GM12878 (cell line): ENCODE measurements around the gene CEP131. TPM values are rescaled to one million over a fixed set of nuclear protein-coding genes. Genes with fewer than 3 reads are reported as not detected.

Source experiments
- ATAC-seq: fragments of 200-7000 bp; cut with Tn5 transposase; 3 replicates; pipeline ENCODE4 v1.9.1; 2020; ENCODE audit warnings: mild to moderate bottlenecking, moderate library complexity
- BruUV-seq: library from RNA; stranded (reverse); fragments of 400-500 nt; replicated peaks from 2 replicates; lab custom pipeline; 2021; lab: Mats Ljungman, UMichigan
- CTCF ChIA-PET: fragments of 300-600 bp; sonication (Branson Sonifier 250); formaldehyde crosslinking; extraction: SDS; loops from one replicate; lab custom pipeline; 2021; ENCODE audit warnings: inconsistent platforms; lab: Yijun Ruan, JAX
- POLR2A ChIA-PET: fragments of 350-600 bp; formaldehyde crosslinking; extraction: SDS; loops from one replicate; lab custom pipeline; 2021; ENCODE audit warnings: inconsistent platforms; lab: Charles Lee
- RAD21 ChIA-PET: fragments of 300-600 bp; sonication (Branson Sonifier 250); formaldehyde crosslinking; loops from one replicate; lab custom pipeline; 2023; ENCODE audit warnings: antibody characterized with exemption; ENCODE audit not compliant: unreplicated experiment; lab: Charles Lee
- SMC1A ChIA-PET: fragments of 300-600 bp; sonication (Branson Sonifier 250); formaldehyde crosslinking; loops from one replicate; lab custom pipeline; 2023; ENCODE audit not compliant: unreplicated experiment, uncharacterized antibody; lab: Charles Lee
- DNase-seq: peaks from one replicate; pipeline ENCODE4 v3.0.0-alpha.2; 2011; ENCODE audit warnings: low read depth, low spot score
- FAIRE-seq: peaks from 3 replicates; lab custom pipeline; 2011; peaks lifted over from hg19 to GRCh38; lab: Jason Lieb, UNC
- H2AFZ ChIP-seq: 2 replicates; pipeline ENCODE4 v1.6.0; 2011; ENCODE audit warnings: low read depth, low read length, control low read depth; ENCODE audit not compliant: control insufficient read depth
- H3K27ac ChIP-seq: 2 replicates; pipeline ENCODE4 v1.5.1; 2011; ENCODE audit warnings: control low read depth; ENCODE audit not compliant: control insufficient read depth, insufficient read depth
- H3K27me3 ChIP-seq, 2 experiments: replicated peaks in 1 of 2; 2 replicates each; pipeline versions ENCODE4 v1.6.0 to v1.6.1; 2011; ENCODE audit warnings: low read length in 1 of 2; ENCODE audit not compliant: control insufficient read depth in 2 of 2, insufficient read depth in 2 of 2
- H3K36me3 ChIP-seq, 2 experiments: 2 replicates each; pipeline ENCODE4 v1.5.1; 2011; ENCODE audit warnings: low read length in 1 of 2; ENCODE audit not compliant: control insufficient read depth in 2 of 2, insufficient read depth in 2 of 2
- H3K4me1 ChIP-seq: 2 replicates; pipeline ENCODE4 v1.6.1; 2011; ENCODE audit warnings: mild to moderate bottlenecking, low read length, moderate library complexity, mixed read lengths; ENCODE audit not compliant: control insufficient read depth, insufficient read depth
- H3K4me2 ChIP-seq: 2 replicates; pipeline ENCODE4 v1.6.0; 2011; ENCODE audit warnings: control low read depth; ENCODE audit not compliant: control insufficient read depth, insufficient read depth
- H3K4me3 ChIP-seq: fragments of 200-600 bp; sonication (generic); 2 replicates; pipeline ENCODE4 v1.5.1; 2016
- H3K79me2 ChIP-seq: 2 replicates; pipeline ENCODE4 v1.6.0; 2011; ENCODE audit warnings: low read length; ENCODE audit not compliant: control insufficient read depth, insufficient read depth
- H3K9ac ChIP-seq: 2 replicates; pipeline ENCODE4 v1.8.0; 2011; ENCODE audit warnings: low read length, control low read depth, mixed read lengths; ENCODE audit not compliant: control insufficient read depth, insufficient read depth
- H3K9me3 ChIP-seq: replicated peaks from 3 replicates; pipeline ENCODE4 v1.5.1; 2011; ENCODE audit warnings: mild to moderate bottlenecking, low read length; ENCODE audit not compliant: control insufficient read depth, insufficient read depth
- H4K20me1 ChIP-seq: 2 replicates; pipeline ENCODE4 v1.6.0; 2011; ENCODE audit not compliant: control insufficient read depth, insufficient read depth
- CBX3 ChIP-seq: fragments of 200-600 bp; sonication (generic); IDR thresholded peaks from 2 replicates; pipeline ENCODE4 v1.6.1; 2016; ENCODE audit warnings: low read depth, borderline replicate concordance
- KAT2A ChIP-seq: conservative IDR thresholded peaks from 2 replicates; pipeline ENCODE4 v1.6.1; 2011; ENCODE audit warnings: low read depth, low read length; ENCODE audit not compliant: control insufficient read depth
- LARP7 ChIP-seq: fragments of 450-650 bp; IDR thresholded peaks from 2 replicates; pipeline ENCODE4 v1.6.1; 2017; ENCODE audit warnings: mild to moderate bottlenecking
- SIN3A ChIP-seq: IDR thresholded peaks from 2 replicates; pipeline ENCODE4 v1.6.1; 2012; ENCODE audit warnings: low read depth, low read length, improper control_type of control experiment
- TBL1XR1 ChIP-seq: IDR thresholded peaks from 2 replicates; pipeline ENCODE4 v1.6.1; 2012; ENCODE audit warnings: low read depth, low read length, improper control_type of control experiment
- TCF7 ChIP-seq: IDR thresholded peaks from 2 replicates; pipeline ENCODE4 v1.6.1; 2014; ENCODE audit warnings: antibody characterized with exemption, borderline replicate concordance
- YBX1 ChIP-seq: fragments of 450-650 bp; IDR thresholded peaks from 2 replicates; pipeline ENCODE4 v1.6.1; 2016; ENCODE audit warnings: antibody characterized with exemption
- WGBS: methylation state at CpG from one replicate; pipeline ENCODE4 v1.1.6; 2016; ENCODE audit warnings: low lambda C conversion rate; ENCODE audit not compliant: insufficient replicate concordance, insufficient coverage; ENCODE audit errors: missing lambda C conversion rate; 5-methylcytosine and 5-hydroxymethylcytosine counted together
- in situ Hi-C: fragments of 300-500 bp; cut with MboI; formaldehyde crosslinking; loops from 9 replicates; pipeline ENCODE4 v1.14.3; 2018; ENCODE audit warnings: mixed read lengths
- intact Hi-C: fragments of 100-400 bp; cut with micrococcal nuclease; formaldehyde crosslinking; loops from one replicate; pipeline ENCODE4 v1.14.2; 2022; ENCODE audit not compliant: unreplicated experiment
- polyA plus RNA-seq, 11 experiments: library from polyadenylated mRNA; depleted of rRNA in 4 of 11; unstranded in 6 of 11; stranded (reverse) in 5 of 11; fragments of >200 nt; fragmentation: Nextera tagmentation in 4 of 11; fragmentation: Illumina TruSeq in 1 of 11; extraction: Ambion mirVana in 4 of 11; extraction: Trizol in 1 of 11; gene quantifications; 1 replicate in 1 of 11; 2 replicates in 10 of 11; pipeline versions ENCODE4 v1.2.1 to v1.2.3, GENCODE V29; 2011 to 2016; ENCODE audit warnings: inconsistent platforms in 2 of 11, missing spikeins in 2 of 11, low read depth in 1 of 11
- total RNA-seq, 4 experiments: library from RNA; depleted of rRNA in 3 of 4; stranded (reverse); fragments of >200 nt in 3 of 4; fragmentation: Illumina TruSeq in 1 of 4; extraction: Trizol in 1 of 4; gene quantifications; 2 replicates each; pipeline versions ENCODE4 v1.2.1 to v1.2.3, GENCODE V29; 2013 to 2021
- TF ChIP-seq, protein P1 (sequence below): IDR thresholded peaks from 2 replicates; pipeline ENCODE4 v1.6.1; 2012; ENCODE audit warnings: low read depth, low read length, improper control_type of control experiment
- TF ChIP-seq, protein P2 (sequence below): fragments of 450-650 bp; IDR thresholded peaks from 2 replicates; pipeline ENCODE4 v1.6.1; 2017; ENCODE audit warnings: mild to moderate bottlenecking, moderate library complexity
- TF ChIP-seq, protein P3 (sequence below): IDR thresholded peaks from 2 replicates; pipeline ENCODE4 v1.6.1; 2012; ENCODE audit warnings: low read depth, low read length, improper control_type of control experiment
- TF ChIP-seq, protein P4 (sequence below): fragments of 450-650 bp; IDR thresholded peaks from 2 replicates; pipeline ENCODE4 v1.6.1; 2016; ENCODE audit warnings: mild to moderate bottlenecking
- TF ChIP-seq, protein P5 (sequence below): fragments of 450-650 bp; IDR thresholded peaks from 2 replicates; pipeline ENCODE4 v1.6.1; 2018; ENCODE audit warnings: mild to moderate bottlenecking, low read depth, moderate library complexity; ENCODE audit not compliant: partially characterized antibody

CEP131 gene
- total and polyA plus RNA-seq, 10 of the 15 experiments (the other 5 are each of a cell fraction or from before 2014, with no cell fraction given) = 0.05 to 17.3 (median 6.7) TPM

DNA sequence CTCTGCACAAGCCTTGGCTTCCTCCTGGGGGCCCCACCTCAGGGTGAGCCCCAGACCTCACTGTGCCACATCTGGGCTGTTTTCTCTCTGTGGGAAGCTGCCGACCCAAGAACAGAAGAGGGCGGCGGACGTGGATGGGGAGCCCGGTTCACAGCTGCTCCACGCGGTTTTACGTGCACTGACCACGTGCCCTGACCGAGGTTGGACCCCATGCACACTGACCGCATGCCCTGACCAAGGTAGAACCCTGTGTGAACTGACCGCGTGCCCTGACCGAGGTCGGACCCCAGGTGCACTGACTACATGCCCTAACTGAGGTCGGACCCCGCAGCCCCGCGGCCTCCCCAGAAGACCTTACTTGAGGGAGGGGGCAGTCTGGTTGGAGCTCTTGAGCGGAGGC lies 19.6 kb downstream of the CEP131 start:
- RAD21 ChIA-PET = no interaction called here
- H3K4me2 ChIP-seq = no peak overlapping the region
- no peaks in the 10 kb centered on the region for H3K9me3 ChIP-seq
- in situ Hi-C loops = no loop called here
- FAIRE-seq (no peak), DNase-seq (no peak)
- no TSS peak for BruUV-seq
- CTCF ChIA-PET = no interaction called here
- H3K36me3 ChIP-seq = peaks cover 4 to 11% of the 10 kb centered on the region in 2 experiments; a peak in 2 of 4 replicates
- no peak overlapping the region for H3K27ac ChIP-seq
- 95% methylated on average over 20 of the region's 20 CpGs for WGBS
- SMC1A ChIA-PET = no interaction called here
- no peak overlapping the region for H3K4me3 ChIP-seq
- H3K4me1 ChIP-seq = no peaks in the 10 kb centered on the region
- no peak overlapping the region for H2AFZ ChIP-seq
- intact Hi-C loops = no loop called here
- H3K9ac ChIP-seq = no peak overlapping the region
- no peaks in the 10 kb centered on the region for H4K20me1 ChIP-seq
- POLR2A ChIA-PET = no interaction called here
- no peaks in the 10 kb centered on the region for H3K79me2 ChIP-seq
- no peaks in the 10 kb centered on the region for H3K27me3 ChIP-seq
- no peak for TF ChIP-seq LARP7
- TF ChIP-seq, protein P1, sequence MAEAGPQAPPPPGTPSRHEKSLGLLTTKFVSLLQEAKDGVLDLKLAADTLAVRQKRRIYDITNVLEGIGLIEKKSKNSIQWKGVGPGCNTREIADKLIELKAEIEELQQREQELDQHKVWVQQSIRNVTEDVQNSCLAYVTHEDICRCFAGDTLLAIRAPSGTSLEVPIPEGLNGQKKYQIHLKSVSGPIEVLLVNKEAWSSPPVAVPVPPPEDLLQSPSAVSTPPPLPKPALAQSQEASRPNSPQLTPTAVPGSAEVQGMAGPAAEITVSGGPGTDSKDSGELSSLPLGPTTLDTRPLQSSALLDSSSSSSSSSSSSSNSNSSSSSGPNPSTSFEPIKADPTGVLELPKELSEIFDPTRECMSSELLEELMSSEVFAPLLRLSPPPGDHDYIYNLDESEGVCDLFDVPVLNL = no peak
- TF ChIP-seq, protein P2, sequence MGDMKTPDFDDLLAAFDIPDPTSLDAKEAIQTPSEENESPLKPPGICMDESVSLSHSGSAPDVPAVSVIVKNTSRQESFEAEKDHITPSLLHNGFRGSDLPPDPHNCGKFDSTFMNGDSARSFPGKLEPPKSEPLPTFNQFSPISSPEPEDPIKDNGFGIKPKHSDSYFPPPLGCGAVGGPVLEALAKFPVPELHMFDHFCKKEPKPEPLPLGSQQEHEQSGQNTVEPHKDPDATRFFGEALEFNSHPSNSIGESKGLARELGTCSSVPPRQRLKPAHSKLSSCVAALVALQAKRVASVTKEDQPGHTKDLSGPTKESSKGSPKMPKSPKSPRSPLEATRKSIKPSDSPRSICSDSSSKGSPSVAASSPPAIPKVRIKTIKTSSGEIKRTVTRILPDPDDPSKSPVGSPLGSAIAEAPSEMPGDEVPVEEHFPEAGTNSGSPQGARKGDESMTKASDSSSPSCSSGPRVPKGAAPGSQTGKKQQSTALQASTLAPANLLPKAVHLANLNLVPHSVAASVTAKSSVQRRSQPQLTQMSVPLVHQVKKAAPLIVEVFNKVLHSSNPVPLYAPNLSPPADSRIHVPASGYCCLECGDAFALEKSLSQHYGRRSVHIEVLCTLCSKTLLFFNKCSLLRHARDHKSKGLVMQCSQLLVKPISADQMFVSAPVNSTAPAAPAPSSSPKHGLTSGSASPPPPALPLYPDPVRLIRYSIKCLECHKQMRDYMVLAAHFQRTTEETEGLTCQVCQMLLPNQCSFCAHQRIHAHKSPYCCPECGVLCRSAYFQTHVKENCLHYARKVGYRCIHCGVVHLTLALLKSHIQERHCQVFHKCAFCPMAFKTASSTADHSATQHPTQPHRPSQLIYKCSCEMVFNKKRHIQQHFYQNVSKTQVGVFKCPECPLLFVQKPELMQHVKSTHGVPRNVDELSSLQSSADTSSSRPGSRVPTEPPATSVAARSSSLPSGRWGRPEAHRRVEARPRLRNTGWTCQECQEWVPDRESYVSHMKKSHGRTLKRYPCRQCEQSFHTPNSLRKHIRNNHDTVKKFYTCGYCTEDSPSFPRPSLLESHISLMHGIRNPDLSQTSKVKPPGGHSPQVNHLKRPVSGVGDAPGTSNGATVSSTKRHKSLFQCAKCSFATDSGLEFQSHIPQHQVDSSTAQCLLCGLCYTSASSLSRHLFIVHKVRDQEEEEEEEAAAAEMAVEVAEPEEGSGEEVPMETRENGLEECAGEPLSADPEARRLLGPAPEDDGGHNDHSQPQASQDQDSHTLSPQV = no peak
- no peak for TF ChIP-seq YBX1
- no peak for TF ChIP-seq SIN3A
- TF ChIP-seq TCF7 = no peak
- TF ChIP-seq, protein P3, sequence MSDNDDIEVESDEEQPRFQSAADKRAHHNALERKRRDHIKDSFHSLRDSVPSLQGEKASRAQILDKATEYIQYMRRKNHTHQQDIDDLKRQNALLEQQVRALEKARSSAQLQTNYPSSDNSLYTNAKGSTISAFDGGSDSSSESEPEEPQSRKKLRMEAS = no peak
- TF ChIP-seq, protein P4, sequence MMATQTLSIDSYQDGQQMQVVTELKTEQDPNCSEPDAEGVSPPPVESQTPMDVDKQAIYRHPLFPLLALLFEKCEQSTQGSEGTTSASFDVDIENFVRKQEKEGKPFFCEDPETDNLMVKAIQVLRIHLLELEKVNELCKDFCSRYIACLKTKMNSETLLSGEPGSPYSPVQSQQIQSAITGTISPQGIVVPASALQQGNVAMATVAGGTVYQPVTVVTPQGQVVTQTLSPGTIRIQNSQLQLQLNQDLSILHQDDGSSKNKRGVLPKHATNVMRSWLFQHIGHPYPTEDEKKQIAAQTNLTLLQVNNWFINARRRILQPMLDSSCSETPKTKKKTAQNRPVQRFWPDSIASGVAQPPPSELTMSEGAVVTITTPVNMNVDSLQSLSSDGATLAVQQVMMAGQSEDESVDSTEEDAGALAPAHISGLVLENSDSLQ = no peak
- no peak for TF ChIP-seq CBX3
- TF ChIP-seq TBL1XR1 = no peak
- TF ChIP-seq, protein P5, sequence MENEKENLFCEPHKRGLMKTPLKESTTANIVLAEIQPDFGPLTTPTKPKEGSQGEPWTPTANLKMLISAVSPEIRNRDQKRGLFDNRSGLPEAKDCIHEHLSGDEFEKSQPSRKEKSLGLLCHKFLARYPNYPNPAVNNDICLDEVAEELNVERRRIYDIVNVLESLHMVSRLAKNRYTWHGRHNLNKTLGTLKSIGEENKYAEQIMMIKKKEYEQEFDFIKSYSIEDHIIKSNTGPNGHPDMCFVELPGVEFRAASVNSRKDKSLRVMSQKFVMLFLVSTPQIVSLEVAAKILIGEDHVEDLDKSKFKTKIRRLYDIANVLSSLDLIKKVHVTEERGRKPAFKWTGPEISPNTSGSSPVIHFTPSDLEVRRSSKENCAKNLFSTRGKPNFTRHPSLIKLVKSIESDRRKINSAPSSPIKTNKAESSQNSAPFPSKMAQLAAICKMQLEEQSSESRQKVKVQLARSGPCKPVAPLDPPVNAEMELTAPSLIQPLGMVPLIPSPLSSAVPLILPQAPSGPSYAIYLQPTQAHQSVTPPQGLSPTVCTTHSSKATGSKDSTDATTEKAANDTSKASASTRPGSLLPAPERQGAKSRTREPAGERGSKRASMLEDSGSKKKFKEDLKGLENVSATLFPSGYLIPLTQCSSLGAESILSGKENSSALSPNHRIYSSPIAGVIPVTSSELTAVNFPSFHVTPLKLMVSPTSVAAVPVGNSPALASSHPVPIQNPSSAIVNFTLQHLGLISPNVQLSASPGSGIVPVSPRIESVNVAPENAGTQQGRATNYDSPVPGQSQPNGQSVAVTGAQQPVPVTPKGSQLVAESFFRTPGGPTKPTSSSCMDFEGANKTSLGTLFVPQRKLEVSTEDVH = no peak
- TF ChIP-seq KAT2A = no peak
- TF ChIP-seq, all 136 proteins: peak for 0
- ATAC-seq = no peak
